ENCODE results near the gene RAD51. TPM values are rescaled to one million over a fixed set of nuclear protein-coding genes. Genes with fewer than 3 reads are reported as not detected.

Gene RAD51
- total and polyA plus RNA-seq, 9 donors = 0.41 to 2.5 (median 0.73) TPM; not detected in 3

DNA sequence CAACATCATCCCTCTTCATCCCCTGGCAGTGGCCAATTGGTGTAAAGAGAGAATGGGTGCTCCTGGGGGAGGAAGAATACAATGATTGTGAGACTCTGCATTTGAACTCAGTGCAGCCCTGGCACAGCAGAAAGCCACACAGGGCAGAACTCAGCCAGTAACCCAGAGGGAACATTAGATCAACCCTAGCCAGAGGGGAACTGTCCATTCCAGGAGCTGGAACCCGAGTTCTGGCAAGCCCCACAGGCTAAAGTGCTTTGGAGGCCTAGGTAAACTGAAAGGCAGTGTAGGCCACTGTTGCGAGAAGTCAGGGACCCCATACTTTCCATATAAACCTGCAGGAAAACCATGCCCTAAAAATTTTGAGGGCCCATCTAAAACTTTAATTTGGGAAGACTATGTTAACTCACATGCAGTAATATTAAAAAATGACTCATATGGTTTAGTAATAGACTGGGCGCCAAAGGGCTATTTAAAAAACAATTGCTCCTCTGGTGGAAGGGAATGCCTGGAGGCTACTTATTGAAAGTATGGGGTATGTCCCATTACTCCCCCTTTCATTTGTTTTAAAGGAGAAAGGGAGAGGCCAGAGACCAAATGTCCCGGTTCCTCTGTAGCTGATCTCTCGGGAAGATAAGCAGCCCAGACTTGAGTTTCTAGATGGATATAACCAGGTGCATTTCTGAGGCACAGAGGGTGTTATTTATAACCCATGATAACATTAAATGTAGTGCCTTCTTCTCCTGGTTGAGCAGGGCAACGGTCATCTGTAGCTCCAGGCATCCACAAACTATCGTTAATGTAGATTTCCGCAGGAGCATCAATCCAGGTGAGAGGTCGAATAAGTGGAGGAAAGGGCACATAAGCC lies 5.8 kb upstream of the RAD51 start:
- 82 to 90% (median 85%) methylated on average over 9 of the region's 9 CpGs for WGBS, 3 donors
- Histone ChIP-seq H3K36me3 (no peaks in the 10 kb centered on the region), H3K4me1 (ENCODE audit: insufficient read depth) (peaks cover 8% of the 10 kb centered on the region), H3K9me3 (no peaks in the 10 kb centered on the region), H3K27me3 (no peaks in the 10 kb centered on the region), H3K4me3 (no peak overlapping the region), H3K27ac (no peak overlapping the region)
- no peak for DNase-seq
- TF ChIP-seq EP300 (IDR thresholded peaks at IDR 0.05) (no peak), POLR2A (IDR thresholded peaks at IDR 0.05) (no peak)
- TF ChIP-seq, protein P1, sequence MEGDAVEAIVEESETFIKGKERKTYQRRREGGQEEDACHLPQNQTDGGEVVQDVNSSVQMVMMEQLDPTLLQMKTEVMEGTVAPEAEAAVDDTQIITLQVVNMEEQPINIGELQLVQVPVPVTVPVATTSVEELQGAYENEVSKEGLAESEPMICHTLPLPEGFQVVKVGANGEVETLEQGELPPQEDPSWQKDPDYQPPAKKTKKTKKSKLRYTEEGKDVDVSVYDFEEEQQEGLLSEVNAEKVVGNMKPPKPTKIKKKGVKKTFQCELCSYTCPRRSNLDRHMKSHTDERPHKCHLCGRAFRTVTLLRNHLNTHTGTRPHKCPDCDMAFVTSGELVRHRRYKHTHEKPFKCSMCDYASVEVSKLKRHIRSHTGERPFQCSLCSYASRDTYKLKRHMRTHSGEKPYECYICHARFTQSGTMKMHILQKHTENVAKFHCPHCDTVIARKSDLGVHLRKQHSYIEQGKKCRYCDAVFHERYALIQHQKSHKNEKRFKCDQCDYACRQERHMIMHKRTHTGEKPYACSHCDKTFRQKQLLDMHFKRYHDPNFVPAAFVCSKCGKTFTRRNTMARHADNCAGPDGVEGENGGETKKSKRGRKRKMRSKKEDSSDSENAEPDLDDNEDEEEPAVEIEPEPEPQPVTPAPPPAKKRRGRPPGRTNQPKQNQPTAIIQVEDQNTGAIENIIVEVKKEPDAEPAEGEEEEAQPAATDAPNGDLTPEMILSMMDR (IDR thresholded peaks at IDR 0.05) = no peak
- intact Hi-C loops (cut with DNase I) = no loop called here

DNA sequence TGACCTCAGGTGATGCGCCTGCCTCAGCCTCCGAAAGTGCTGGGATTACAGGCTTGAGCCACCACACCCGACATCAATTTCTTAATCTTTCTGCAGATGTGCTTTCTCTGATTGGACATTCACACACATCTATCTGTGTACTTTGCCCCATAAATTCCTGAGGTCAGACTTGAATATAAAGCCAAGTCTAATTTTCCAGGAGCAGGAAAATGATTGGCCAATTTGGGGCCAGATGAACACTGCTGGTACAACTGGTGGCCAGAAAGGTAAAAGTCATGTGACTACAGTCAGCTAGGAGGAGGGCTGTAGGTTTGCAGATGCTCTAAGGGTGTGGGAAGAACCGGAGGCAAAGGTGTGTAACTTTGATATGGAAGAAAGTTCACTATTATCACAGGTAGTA lies 3.2 kb upstream of the RAD51 start:
- H3K27ac ChIP-seq = no peak overlapping the region
- H3K27me3 ChIP-seq = no peaks in the 10 kb centered on the region
- intact Hi-C loops (cut with DNase I) = loop anchor here in 1 of 4 donors (10.0 kb wide), 1 partner anchor 203 kb away; the partner anchor contains the start of gene VPS18
- DNase-seq = no peak
- no peak overlapping the region for H3K4me3 ChIP-seq
- no peaks in the 10 kb centered on the region for H3K36me3 ChIP-seq
- TF ChIP-seq, protein P1 (IDR thresholded peaks at IDR 0.05) = no peak
- TF ChIP-seq POLR2A (IDR thresholded peaks at IDR 0.05) (no peak), EP300 (IDR thresholded peaks at IDR 0.05) (no peak)
- no peaks in the 10 kb centered on the region for H3K9me3 ChIP-seq
- 86 to 92% (median 90%) methylated on average over 4 of the region's 4 CpGs for WGBS, 3 donors
- peaks cover 8% of the 10 kb centered on the region for H3K4me1 ChIP-seq (ENCODE audit: insufficient read depth)

DNA sequence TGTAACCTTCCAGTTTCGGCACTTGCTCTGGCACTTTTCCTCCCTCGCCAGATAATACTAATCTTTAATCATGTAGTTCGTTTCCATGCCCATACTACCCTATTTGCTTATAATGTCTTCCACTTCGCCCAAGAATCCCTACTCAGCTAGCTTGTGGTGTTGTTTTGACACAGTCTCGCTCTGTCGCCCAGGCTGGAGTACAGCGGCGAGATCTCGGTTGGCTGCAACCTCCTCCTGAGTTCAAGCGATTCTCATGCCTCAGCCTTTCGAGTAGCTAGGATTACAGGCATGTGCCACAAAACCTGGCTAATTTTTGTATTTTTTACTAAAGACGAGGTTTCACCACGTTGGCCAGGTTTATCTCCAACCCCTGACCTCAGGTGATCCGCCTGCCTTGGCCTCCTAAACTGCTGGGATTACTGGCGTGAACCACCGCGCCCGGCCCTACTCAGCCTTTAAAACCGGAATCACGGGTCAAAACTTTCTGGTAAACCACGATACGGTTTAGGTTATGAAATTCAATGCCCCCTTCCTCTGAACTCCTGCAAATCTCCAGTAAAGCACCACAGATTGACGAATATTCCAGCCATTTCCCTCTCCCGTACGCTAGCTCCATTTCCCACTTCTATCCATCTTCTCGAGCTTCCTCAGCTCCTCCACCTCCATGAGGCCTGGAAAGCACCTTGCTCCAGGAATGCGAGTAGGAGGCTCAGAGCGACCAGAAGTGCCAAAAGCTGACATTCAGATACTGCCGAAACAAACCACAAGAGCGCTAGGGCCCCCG lies 878 bp upstream of the RAD51 start:
- DNase-seq = peak in 1 of 5 donors; percentile 30
- H3K4me1 ChIP-seq (ENCODE audit: insufficient read depth) = peaks cover 8% of the 10 kb centered on the region
- H3K4me3 ChIP-seq = peak overlapping the region; percentile 90
- no peaks in the 10 kb centered on the region for H3K36me3 ChIP-seq
- no peaks in the 10 kb centered on the region for H3K27me3 ChIP-seq
- 21 to 30% (median 25%) methylated on average over 31 of the region's 31 CpGs for WGBS, 3 donors
- no peaks in the 10 kb centered on the region for H3K9me3 ChIP-seq
- H3K27ac ChIP-seq = peak overlapping the region; percentile 94 to 99
- TF ChIP-seq EP300 (IDR thresholded peaks at IDR 0.05) (no peak), POLR2A (IDR thresholded peaks at IDR 0.05) (no peak)
- TF ChIP-seq, protein P1 (IDR thresholded peaks at IDR 0.05) = no peak
- intact Hi-C loops (cut with DNase I) = loop anchor here in 1 of 4 donors (10.0 kb wide), 1 partner anchor 201 kb away; the partner anchor contains the start of gene VPS18

DNA sequence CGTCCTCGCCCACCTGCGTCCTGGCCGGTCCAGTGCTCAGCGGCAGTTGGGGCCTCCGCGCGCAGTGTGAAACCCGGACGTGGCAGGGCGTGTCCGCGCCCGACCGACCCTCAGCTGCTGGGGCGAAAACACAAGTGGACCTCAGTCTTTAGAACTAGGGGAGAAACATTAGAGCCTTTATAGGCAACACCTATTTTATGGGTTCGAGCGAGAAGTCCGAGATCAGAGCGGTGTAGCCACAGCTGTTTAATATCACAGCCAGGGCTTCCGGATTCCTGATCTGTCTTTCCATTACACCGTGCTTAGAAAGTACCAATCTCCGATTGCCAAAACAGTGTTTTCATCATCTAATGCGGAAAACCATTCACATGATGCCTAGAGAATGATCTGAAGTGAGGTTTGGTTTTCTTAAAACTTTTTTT lies 506 bp downstream of the RAD51 start:
- intact Hi-C loops (cut with DNase I) = loop anchor here in 1 of 4 donors (10.0 kb wide), 1 partner anchor 199 kb away; the partner anchor contains the start of gene VPS18

More for the DNA sequence above, 506 bp downstream of the RAD51 start:
- Histone ChIP-seq H3K4me1 (ENCODE audit: insufficient read depth) (peaks cover 8% of the 10 kb centered on the region), H3K27ac (peak overlapping the region in 1 of 2 donors; percentile 44), H3K27me3 (no peaks in the 10 kb centered on the region), H3K4me3 (peak overlapping the region; percentile 90), H3K9me3 (no peaks in the 10 kb centered on the region), H3K36me3 (no peaks in the 10 kb centered on the region)
- no peak for TF ChIP-seq EP300 (IDR thresholded peaks at IDR 0.05)
- DNase-seq = no peak
- WGBS, 3 donors = 0 to 1% (median 1%) methylated on average over 24 of the region's 24 CpGs

All from ovary (tissue), 9 donors.